SK-N-SH (cell line): Measurements from ENCODE around the gene COX4I1. TPM values are rescaled to one million over a fixed set of nuclear protein-coding genes. Genes with fewer than 3 reads are reported as not detected.

ENCODE experiments used
- CTCF ChIA-PET: fragments of 300-600, 350-600 bp; formaldehyde crosslinking; extraction: SDS; loops from one replicate; lab custom pipeline; 2021; lab: Yijun Ruan, JAX
- POLR2A ChIA-PET: fragments of 350-600 bp; sonication (Branson Sonifier 250); formaldehyde crosslinking; extraction: SDS; loops from one replicate; lab custom pipeline; 2020; ENCODE audit warnings: antibody characterized with exemption, inconsistent platforms; lab: Yijun Ruan, JAX
- DNase-seq: peaks from one replicate; pipeline ENCODE4 v3.0.0; 2012
- H2AFZ ChIP-seq: fragments of 200-600 bp; sonication (generic); 2 replicates; pipeline ENCODE4 v1.8.1; 2016; ENCODE audit warnings: antibody characterized with exemption, mild to moderate bottlenecking, low read depth
- H3F3A ChIP-seq: fragments of 200-600 bp; sonication (generic); replicated peaks from 2 replicates; pipeline ENCODE3; 2016; ENCODE audit warnings: antibody characterized with exemption, mild to moderate bottlenecking; ENCODE audit not compliant: insufficient read depth
- H3K27ac ChIP-seq, 2 experiments: fragments of 200-500 bp in 1 of 2; fragments of 200-600 bp in 1 of 2; sonication (Bioruptor generic) in 1 of 2; sonication (generic), shearing (Covaris generic) in 1 of 2; 2 replicates each; pipeline versions ENCODE4 v1.5.1 to v1.6.1; 2014 to 2016; ENCODE audit warnings: low read depth in 2 of 2, inconsistent platforms in 1 of 2, low read length in 1 of 2, mild to moderate bottlenecking in 1 of 2, mixed read lengths in 1 of 2
- H3K27me3 ChIP-seq: fragments of 200-600 bp; sonication (generic), shearing (Covaris generic); 2 replicates; pipeline ENCODE4 v1.6.1; 2016; ENCODE audit warnings: mixed run types; ENCODE audit not compliant: insufficient read depth
- H3K36me3 ChIP-seq, 2 experiments: fragments of 200-500 bp in 1 of 2; fragments of 200-600 bp in 1 of 2; sonication (Bioruptor generic) in 1 of 2; sonication (generic) in 1 of 2; replicated peaks in 1 of 2; 2 replicates each; pipeline versions ENCODE3 to v1.5.1; 2014 to 2016; ENCODE audit warnings: low read length in 1 of 2, mild to moderate bottlenecking in 1 of 2; ENCODE audit not compliant: insufficient read depth in 2 of 2, control insufficient read depth in 1 of 2
- H3K4me1 ChIP-seq, 2 experiments: fragments of 200-500 bp in 1 of 2; fragments of 200-600 bp in 1 of 2; sonication (Bioruptor generic) in 1 of 2; sonication (generic), shearing (Covaris generic) in 1 of 2; 2 replicates each; pipeline versions ENCODE4 v1.5.1 to v1.6.1; 2014 to 2016; ENCODE audit warnings: low read depth in 1 of 2, low read length in 1 of 2, mixed run types in 1 of 2; ENCODE audit not compliant: insufficient read depth in 2 of 2, control insufficient read depth in 1 of 2
- H3K4me2 ChIP-seq: fragments of 200-600 bp; sonication (generic), shearing (Covaris generic); 2 replicates; pipeline ENCODE4 v1.6.1; 2017; ENCODE audit warnings: mixed run types
- H3K4me3 ChIP-seq, 2 experiments: fragments of 200-500 bp in 1 of 2; fragments of 200-600 bp in 1 of 2; sonication (Bioruptor generic) in 1 of 2; sonication (generic), shearing (Covaris generic) in 1 of 2; 2 replicates each; pipeline versions ENCODE4 v1.5.1 to v1.8.1; 2014 to 2016; ENCODE audit warnings: low read depth in 2 of 2, inconsistent platforms in 1 of 2, low read length in 1 of 2, mild to moderate bottlenecking in 1 of 2, mixed read lengths in 1 of 2, moderate library complexity in 1 of 2
- H3K79me2 ChIP-seq: fragments of 200-600 bp; sonication (generic); 2 replicates; pipeline ENCODE4 v1.8.1; 2017; ENCODE audit warnings: mild to moderate bottlenecking; ENCODE audit not compliant: insufficient read depth
- H3K9ac ChIP-seq: fragments of 200-600 bp; sonication (generic); 2 replicates; pipeline ENCODE4 v1.6.1; 2017; ENCODE audit warnings: mixed run types
- H3K9me2 ChIP-seq: fragments of 200-600 bp; sonication (generic); 2 replicates; pipeline ENCODE4 v1.6.1; 2017; ENCODE audit warnings: mixed run types
- H3K9me3 ChIP-seq: fragments of 200-600 bp; sonication (generic); 2 replicates; pipeline ENCODE4 v1.6.1; 2017; ENCODE audit warnings: mixed run types, mild to moderate bottlenecking, moderate library complexity
- H4K20me1 ChIP-seq: fragments of 200-600 bp; sonication (generic); 2 replicates; pipeline ENCODE4 v1.6.1; 2017; ENCODE audit warnings: mild to moderate bottlenecking, mixed run types; ENCODE audit not compliant: insufficient read depth
- ELF1 ChIP-seq: IDR thresholded peaks from 2 replicates; pipeline ENCODE4 v1.4.0; 2012
- GATA2 ChIP-seq: sonication (generic); formaldehyde crosslinking; IDR thresholded peaks from 2 replicates; pipeline ENCODE4 v1.5.0; 2020; ENCODE audit warnings: mild to moderate bottlenecking, missing genetic modification reagents
- MXI1 ChIP-seq: IDR thresholded peaks from 2 replicates; pipeline ENCODE4 v1.6.1; 2012; ENCODE audit warnings: mild to moderate bottlenecking, low read depth, low read length, improper control_type of control experiment
- NFIC ChIP-seq: IDR thresholded peaks from 2 replicates; pipeline ENCODE4 v1.4.0; 2012; ENCODE audit warnings: borderline replicate concordance
- NRF1 ChIP-seq: IDR thresholded peaks from 2 replicates; pipeline ENCODE4 v1.6.1; 2012; ENCODE audit warnings: low read depth, mild to moderate bottlenecking, low read length
- RAD21 ChIP-seq: IDR thresholded peaks from 2 replicates; pipeline ENCODE4 v1.6.1; 2012; ENCODE audit warnings: mild to moderate bottlenecking, low read length
- RCOR1 ChIP-seq: fragments of 150-350 bp; IDR thresholded peaks from 2 replicates; pipeline ENCODE4 v1.6.1; 2017; ENCODE audit warnings: antibody characterized with exemption, low read length
- TAF1 ChIP-seq: IDR thresholded peaks from 2 replicates; pipeline ENCODE4 v1.6.1; 2012; ENCODE audit warnings: low read depth, mild to moderate bottlenecking, low read length, moderate library complexity, borderline replicate concordance
- TEAD4 ChIP-seq: IDR thresholded peaks from 2 replicates; pipeline ENCODE4 v1.4.0; 2012; ENCODE audit warnings: mild to moderate bottlenecking, borderline replicate concordance; ENCODE audit not compliant: insufficient read depth
- WGBS: methylation state at CpG from one replicate; pipeline ENCODE4 v1.1.6; 2017; ENCODE audit warnings: low lambda C conversion rate; 5-methylcytosine and 5-hydroxymethylcytosine counted together
- polyA plus RNA-seq, 3 experiments: library from polyadenylated mRNA; depleted of rRNA; stranded (reverse); fragments of >200 nt; gene quantifications; 2 replicates each; pipeline ENCODE4 v1.2.3, GENCODE V29; 2012
- TF ChIP-seq, protein P1 (sequence below): IDR thresholded peaks from 2 replicates; pipeline ENCODE4; 2012
- TF ChIP-seq, protein P2 (sequence below): IDR thresholded peaks from 2 replicates; pipeline ENCODE4 v1.4.0; 2012; ENCODE audit warnings: low read depth
- TF ChIP-seq, protein P3 (sequence below): fragments of 200-600 bp; sonication (generic); IDR thresholded peaks from 2 replicates; pipeline ENCODE4 v1.6.1; 2017; ENCODE audit warnings: antibody characterized with exemption, mild to moderate bottlenecking, moderate library complexity
- TF ChIP-seq, protein P4 (sequence below): IDR thresholded peaks from 2 replicates; pipeline ENCODE4 v1.6.1; 2012; ENCODE audit warnings: mild to moderate bottlenecking, low read depth, low read length, moderate library complexity
- TF ChIP-seq, protein P5 (sequence below): IDR thresholded peaks from 2 replicates; pipeline ENCODE4 v1.4.0; 2012; ENCODE audit warnings: low read depth, borderline replicate concordance
- TF ChIP-seq, protein P6 (sequence below): IDR thresholded peaks from 2 replicates; pipeline ENCODE4 v1.4.0; 2012; ENCODE audit warnings: low read depth, borderline replicate concordance

The COX4I1 gene
- polyA plus RNA-seq, 1 of the 3 experiments (the other 2 are of a cell fraction) = 1,294 TPM

DNA sequence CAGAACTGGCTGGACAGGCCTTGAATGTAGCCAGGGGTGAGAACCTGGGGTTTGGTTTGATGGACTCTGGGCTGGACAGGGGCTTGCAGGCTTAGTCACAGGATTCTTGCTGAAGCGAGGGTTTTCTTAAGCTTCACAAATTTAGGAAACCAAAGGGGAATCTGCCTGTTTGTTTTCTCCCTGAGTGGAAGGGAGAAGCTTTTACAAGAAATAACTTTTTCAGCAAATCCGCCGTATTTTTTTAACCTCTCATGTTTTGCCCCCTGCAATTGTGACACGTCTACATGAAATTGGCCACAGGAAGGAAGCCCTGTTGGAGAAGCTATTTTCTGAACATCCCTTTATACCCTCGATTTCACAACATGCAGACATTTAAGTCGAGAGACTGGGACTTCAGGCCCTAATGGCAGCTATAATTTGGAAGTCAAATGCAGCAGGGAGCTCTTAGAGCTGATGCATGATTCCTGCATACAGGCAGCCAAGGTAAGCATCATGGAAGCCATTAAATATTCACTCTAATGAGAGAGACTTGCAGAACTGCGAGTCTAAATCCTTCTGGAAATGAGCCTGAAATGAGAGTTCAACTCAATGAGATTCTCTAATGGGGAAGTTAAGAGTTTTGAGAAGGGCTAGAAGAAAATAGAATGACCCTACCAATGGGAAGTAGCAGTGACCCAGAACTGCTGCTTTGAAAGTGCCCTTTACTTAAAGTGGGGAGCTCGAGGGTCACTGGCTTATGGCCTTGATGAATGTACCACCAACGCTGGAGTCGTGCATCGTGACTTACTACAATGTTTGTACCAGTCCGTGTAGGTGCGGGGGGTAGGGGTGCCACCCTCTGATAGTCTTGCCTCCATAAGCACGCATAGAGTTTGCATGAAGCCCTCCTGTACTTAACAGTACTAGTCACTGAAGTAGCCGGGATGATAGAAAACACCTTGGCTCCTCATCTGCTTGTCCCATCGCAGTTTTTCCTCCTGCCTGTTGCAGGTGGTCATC is 54.4 kb downstream of the COX4I1 start:
- POLR2A ChIA-PET = no interaction called here
- Histone ChIP-seq H3F3A (no peaks in the 10 kb centered on the region), H3K9me3 (no peaks in the 10 kb centered on the region), H3K4me1 (no peaks in the 10 kb centered on the region), H3K27ac (no peak overlapping the region)
- 20% methylated on average over 16 of the region's 16 CpGs for WGBS
- TF ChIP-seq ELF1 = no peak
- TF ChIP-seq, protein P1, sequence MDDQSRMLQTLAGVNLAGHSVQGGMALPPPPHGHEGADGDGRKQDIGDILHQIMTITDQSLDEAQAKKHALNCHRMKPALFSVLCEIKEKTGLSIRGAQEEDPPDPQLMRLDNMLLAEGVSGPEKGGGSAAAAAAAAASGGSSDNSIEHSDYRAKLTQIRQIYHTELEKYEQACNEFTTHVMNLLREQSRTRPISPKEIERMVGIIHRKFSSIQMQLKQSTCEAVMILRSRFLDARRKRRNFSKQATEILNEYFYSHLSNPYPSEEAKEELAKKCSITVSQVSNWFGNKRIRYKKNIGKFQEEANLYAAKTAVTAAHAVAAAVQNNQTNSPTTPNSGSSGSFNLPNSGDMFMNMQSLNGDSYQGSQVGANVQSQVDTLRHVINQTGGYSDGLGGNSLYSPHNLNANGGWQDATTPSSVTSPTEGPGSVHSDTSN = no peak
- TF ChIP-seq, all 33 proteins: peak for 0
- H3K4me2 ChIP-seq = no peak overlapping the region
- H2AFZ ChIP-seq = no peak overlapping the region
- H4K20me1 ChIP-seq = no peaks in the 10 kb centered on the region
- no peak overlapping the region for H3K9ac ChIP-seq
- H3K36me3 ChIP-seq = no peaks in the 10 kb centered on the region
- CTCF ChIA-PET = interaction anchor here (0.7 to 1.0 kb wide), 2 partner anchors 32 to 307 kb away, joined by 3 read pairs; no protein-coding TSS in a partner anchor
- H3K9me2 ChIP-seq = no peaks in the 10 kb centered on the region
- H3K27me3 ChIP-seq = peaks cover 67% of the 10 kb centered on the region; the same call in 1 of the 2 replicates
- DNase-seq = no peak
- no peaks in the 10 kb centered on the region for H3K79me2 ChIP-seq
- H3K4me3 ChIP-seq = no peak overlapping the region

DNA sequence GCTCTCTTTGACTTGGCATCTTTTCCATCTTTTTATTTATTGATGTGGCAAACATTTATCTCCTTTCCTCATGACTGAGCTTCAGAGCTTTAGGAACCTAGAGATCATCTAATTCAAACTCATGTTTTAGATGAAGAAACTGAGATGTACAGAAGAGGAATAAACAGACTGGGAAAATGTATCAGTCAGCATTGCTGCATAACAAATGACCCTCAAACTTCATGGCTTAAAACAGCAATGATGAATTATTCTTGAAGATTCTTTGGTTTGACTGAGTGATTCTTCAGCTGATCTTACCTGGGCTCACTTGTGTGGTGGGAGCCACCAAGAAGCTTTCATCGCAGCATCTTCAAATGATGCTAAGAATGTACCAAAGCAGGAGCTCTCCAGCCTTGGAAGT is 55.4 kb downstream of the COX4I1 start:
- no peak overlapping the region for H3K4me3 ChIP-seq
- H3K4me1 ChIP-seq = no peaks in the 10 kb centered on the region
- no peaks in the 10 kb centered on the region for H3K36me3 ChIP-seq
- H3K9me2 ChIP-seq = no peaks in the 10 kb centered on the region
- no peak overlapping the region for H3K27ac ChIP-seq
- no peak for DNase-seq
- H3F3A ChIP-seq = no peaks in the 10 kb centered on the region
- ChIA-PET POLR2A (no interaction called here), CTCF (interaction anchor here (0.6 to 0.9 kb wide), 2 partner anchors 34 to 43 kb away, joined by 3 to 6 read pairs; no protein-coding TSS in a partner anchor)
- no peaks in the 10 kb centered on the region for H3K9me3 ChIP-seq
- H3K27me3 ChIP-seq = peaks cover 70% of the 10 kb centered on the region
- no peaks in the 10 kb centered on the region for H3K79me2 ChIP-seq
- no peaks in the 10 kb centered on the region for H4K20me1 ChIP-seq
- WGBS = 73% methylated on average over 1 of the region's 1 CpG
- H3K9ac ChIP-seq = no peak overlapping the region
- no peak overlapping the region for H3K4me2 ChIP-seq
- no peak overlapping the region for H2AFZ ChIP-seq
- TF ChIP-seq RCOR1 (no peak), TAF1 (no peak), GATA2 (CRISPR knock-in tag) (no peak), NFIC (no peak), TEAD4 (no peak), RAD21 (no peak), MXI1 (no peak), ELF1 (no peak), NRF1 (no peak)
- TF ChIP-seq, protein P2, sequence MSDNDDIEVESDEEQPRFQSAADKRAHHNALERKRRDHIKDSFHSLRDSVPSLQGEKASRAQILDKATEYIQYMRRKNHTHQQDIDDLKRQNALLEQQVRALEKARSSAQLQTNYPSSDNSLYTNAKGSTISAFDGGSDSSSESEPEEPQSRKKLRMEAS = no peak
- TF ChIP-seq, protein P3, sequence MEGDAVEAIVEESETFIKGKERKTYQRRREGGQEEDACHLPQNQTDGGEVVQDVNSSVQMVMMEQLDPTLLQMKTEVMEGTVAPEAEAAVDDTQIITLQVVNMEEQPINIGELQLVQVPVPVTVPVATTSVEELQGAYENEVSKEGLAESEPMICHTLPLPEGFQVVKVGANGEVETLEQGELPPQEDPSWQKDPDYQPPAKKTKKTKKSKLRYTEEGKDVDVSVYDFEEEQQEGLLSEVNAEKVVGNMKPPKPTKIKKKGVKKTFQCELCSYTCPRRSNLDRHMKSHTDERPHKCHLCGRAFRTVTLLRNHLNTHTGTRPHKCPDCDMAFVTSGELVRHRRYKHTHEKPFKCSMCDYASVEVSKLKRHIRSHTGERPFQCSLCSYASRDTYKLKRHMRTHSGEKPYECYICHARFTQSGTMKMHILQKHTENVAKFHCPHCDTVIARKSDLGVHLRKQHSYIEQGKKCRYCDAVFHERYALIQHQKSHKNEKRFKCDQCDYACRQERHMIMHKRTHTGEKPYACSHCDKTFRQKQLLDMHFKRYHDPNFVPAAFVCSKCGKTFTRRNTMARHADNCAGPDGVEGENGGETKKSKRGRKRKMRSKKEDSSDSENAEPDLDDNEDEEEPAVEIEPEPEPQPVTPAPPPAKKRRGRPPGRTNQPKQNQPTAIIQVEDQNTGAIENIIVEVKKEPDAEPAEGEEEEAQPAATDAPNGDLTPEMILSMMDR = no peak
- TF ChIP-seq, protein P4, sequence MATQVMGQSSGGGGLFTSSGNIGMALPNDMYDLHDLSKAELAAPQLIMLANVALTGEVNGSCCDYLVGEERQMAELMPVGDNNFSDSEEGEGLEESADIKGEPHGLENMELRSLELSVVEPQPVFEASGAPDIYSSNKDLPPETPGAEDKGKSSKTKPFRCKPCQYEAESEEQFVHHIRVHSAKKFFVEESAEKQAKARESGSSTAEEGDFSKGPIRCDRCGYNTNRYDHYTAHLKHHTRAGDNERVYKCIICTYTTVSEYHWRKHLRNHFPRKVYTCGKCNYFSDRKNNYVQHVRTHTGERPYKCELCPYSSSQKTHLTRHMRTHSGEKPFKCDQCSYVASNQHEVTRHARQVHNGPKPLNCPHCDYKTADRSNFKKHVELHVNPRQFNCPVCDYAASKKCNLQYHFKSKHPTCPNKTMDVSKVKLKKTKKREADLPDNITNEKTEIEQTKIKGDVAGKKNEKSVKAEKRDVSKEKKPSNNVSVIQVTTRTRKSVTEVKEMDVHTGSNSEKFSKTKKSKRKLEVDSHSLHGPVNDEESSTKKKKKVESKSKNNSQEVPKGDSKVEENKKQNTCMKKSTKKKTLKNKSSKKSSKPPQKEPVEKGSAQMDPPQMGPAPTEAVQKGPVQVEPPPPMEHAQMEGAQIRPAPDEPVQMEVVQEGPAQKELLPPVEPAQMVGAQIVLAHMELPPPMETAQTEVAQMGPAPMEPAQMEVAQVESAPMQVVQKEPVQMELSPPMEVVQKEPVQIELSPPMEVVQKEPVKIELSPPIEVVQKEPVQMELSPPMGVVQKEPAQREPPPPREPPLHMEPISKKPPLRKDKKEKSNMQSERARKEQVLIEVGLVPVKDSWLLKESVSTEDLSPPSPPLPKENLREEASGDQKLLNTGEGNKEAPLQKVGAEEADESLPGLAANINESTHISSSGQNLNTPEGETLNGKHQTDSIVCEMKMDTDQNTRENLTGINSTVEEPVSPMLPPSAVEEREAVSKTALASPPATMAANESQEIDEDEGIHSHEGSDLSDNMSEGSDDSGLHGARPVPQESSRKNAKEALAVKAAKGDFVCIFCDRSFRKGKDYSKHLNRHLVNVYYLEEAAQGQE = no peak
- TF ChIP-seq, protein P5, sequence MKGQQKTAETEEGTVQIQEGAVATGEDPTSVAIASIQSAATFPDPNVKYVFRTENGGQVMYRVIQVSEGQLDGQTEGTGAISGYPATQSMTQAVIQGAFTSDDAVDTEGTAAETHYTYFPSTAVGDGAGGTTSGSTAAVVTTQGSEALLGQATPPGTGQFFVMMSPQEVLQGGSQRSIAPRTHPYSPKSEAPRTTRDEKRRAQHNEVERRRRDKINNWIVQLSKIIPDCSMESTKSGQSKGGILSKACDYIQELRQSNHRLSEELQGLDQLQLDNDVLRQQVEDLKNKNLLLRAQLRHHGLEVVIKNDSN = no peak
- TF ChIP-seq, protein P6, sequence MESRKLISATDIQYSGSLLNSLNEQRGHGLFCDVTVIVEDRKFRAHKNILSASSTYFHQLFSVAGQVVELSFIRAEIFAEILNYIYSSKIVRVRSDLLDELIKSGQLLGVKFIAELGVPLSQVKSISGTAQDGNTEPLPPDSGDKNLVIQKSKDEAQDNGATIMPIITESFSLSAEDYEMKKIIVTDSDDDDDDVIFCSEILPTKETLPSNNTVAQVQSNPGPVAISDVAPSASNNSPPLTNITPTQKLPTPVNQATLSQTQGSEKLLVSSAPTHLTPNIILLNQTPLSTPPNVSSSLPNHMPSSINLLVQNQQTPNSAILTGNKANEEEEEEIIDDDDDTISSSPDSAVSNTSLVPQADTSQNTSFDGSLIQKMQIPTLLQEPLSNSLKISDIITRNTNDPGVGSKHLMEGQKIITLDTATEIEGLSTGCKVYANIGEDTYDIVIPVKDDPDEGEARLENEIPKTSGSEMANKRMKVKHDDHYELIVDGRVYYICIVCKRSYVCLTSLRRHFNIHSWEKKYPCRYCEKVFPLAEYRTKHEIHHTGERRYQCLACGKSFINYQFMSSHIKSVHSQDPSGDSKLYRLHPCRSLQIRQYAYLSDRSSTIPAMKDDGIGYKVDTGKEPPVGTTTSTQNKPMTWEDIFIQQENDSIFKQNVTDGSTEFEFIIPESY = no peak
